Mesendoderm (in vitro differentiated cells): ENCODE data around the gene TUBD1.
"Not testable (repeated sequence)": the region's sequence is repeated elsewhere in the genome, so short reads cannot be mapped to it uniquely, and the experiment has no call there.

Experiments
- DNase-seq: peaks from one replicate; pipeline ENCODE4 v3.0.0; 2013
- H2AK5ac ChIP-seq: 2 replicates; pipeline ENCODE4 v1.6.1; 2013; ENCODE audit warnings: low read length, inconsistent platforms
- H2BK120ac ChIP-seq: 2 replicates; pipeline ENCODE4 v1.6.1; 2013; ENCODE audit warnings: low read depth, mild to moderate bottlenecking, low read length, moderate library complexity, mixed read lengths
- H2BK15ac ChIP-seq: replicated peaks from 2 replicates; pipeline ENCODE4 v1.6.1; 2013; ENCODE audit warnings: low read depth, mild to moderate bottlenecking, moderate library complexity
- H2BK5ac ChIP-seq: 2 replicates; pipeline ENCODE4 v1.6.1; 2013; ENCODE audit warnings: low read length, inconsistent platforms
- H3K18ac ChIP-seq: 2 replicates; pipeline ENCODE4 v1.6.1; 2013; ENCODE audit warnings: mild to moderate bottlenecking, low read length, mixed read lengths
- H3K23ac ChIP-seq: one replicate; pipeline ENCODE4 v1.6.1; 2013; ENCODE audit warnings: low read length
- H3K27ac ChIP-seq: 2 replicates; pipeline ENCODE4 v1.5.1; 2013; ENCODE audit warnings: low read depth, mild to moderate bottlenecking, inconsistent platforms, low read length, moderate library complexity
- H3K27me3 ChIP-seq: 2 replicates; pipeline ENCODE4 v1.6.1; 2013; ENCODE audit warnings: low read length, control low read depth, mild to moderate bottlenecking, inconsistent platforms; ENCODE audit not compliant: insufficient read depth, poor library complexity
- H3K36me3 ChIP-seq: 2 replicates; pipeline ENCODE4 v1.6.1; 2013; ENCODE audit warnings: low read length, inconsistent platforms; ENCODE audit not compliant: control insufficient read depth, insufficient read depth
- H3K4ac ChIP-seq: one replicate; pipeline ENCODE4 v1.6.1; 2013; ENCODE audit warnings: low read depth, mild to moderate bottlenecking, low read length, moderate library complexity
- H3K4me1 ChIP-seq: 2 replicates; pipeline ENCODE4 v1.6.1; 2013; ENCODE audit warnings: low read depth, low read length, inconsistent platforms; ENCODE audit not compliant: control insufficient read depth
- H3K4me2 ChIP-seq: 2 replicates; pipeline ENCODE4 v1.6.1; 2013; ENCODE audit warnings: low read length
- H3K4me3 ChIP-seq: 2 replicates; pipeline ENCODE4 v1.5.1; 2013; ENCODE audit warnings: mild to moderate bottlenecking, low read length
- H3K56ac ChIP-seq: one replicate; pipeline ENCODE4 v1.6.1; 2013; ENCODE audit warnings: low read length
- H3K79me1 ChIP-seq: 2 replicates; pipeline ENCODE4 v1.6.1; 2013; ENCODE audit warnings: low read length, inconsistent platforms
- H3K79me2 ChIP-seq: 2 replicates; pipeline ENCODE4 v1.6.1; 2013; ENCODE audit warnings: mild to moderate bottlenecking, low read length; ENCODE audit not compliant: control insufficient read depth, insufficient read depth
- H3K9ac ChIP-seq: 2 replicates; pipeline ENCODE4 v1.6.1; 2013; ENCODE audit warnings: low read length, inconsistent platforms
- H4K5ac ChIP-seq: one replicate; pipeline ENCODE4 v1.6.1; 2013; ENCODE audit warnings: low read length
- H4K8ac ChIP-seq: one replicate; pipeline ENCODE4 v1.6.1; 2013; ENCODE audit warnings: low read depth, mild to moderate bottlenecking, control low read depth, low read length, moderate library complexity
- WGBS: extraction: QIAGEN DNeasy Blood & Tissue Kit; methylation state at CpG from one replicate; pipeline ENCODE4 v1.1.7; 2013; ENCODE audit warnings: low lambda C conversion rate, missing lambda C conversion rate; ENCODE audit not compliant: insufficient coverage; ENCODE audit errors: extremely low coverage; 5-methylcytosine and 5-hydroxymethylcytosine counted together

TUBD1 gene

GRCh38 chr17:59832883-59833379, 59.8 kb downstream of the TUBD1 start:
- no peak overlapping the region for H3K56ac ChIP-seq
- H2BK5ac ChIP-seq: no peak overlapping the region
- no peak overlapping the region for H3K23ac ChIP-seq
- H4K8ac ChIP-seq: no peak overlapping the region
- H3K18ac ChIP-seq: no peak overlapping the region
- H2AK5ac ChIP-seq: no peak overlapping the region
- no peaks in the 10 kb centered on the region for H3K79me2 ChIP-seq
- H3K4me3 ChIP-seq: no peak overlapping the region
- no peaks in the 10 kb centered on the region for H3K79me1 ChIP-seq
- peaks cover 5% of the 10 kb centered on the region for H3K4me1 ChIP-seq
- whole genome bisulfite sequencing: no CpG with 5 or more reads among the region's 4 CpGs
- no peaks in the 10 kb centered on the region for H3K36me3 ChIP-seq
- H3K4me2 ChIP-seq: no peak overlapping the region
- no peak overlapping the region for H2BK120ac ChIP-seq
- no peak overlapping the region for H4K5ac ChIP-seq
- no peaks in the 10 kb centered on the region for H3K27me3 ChIP-seq
- no peak overlapping the region for H2BK15ac ChIP-seq
- DNase-seq: peak; percentile 87
- no peak overlapping the region for H3K4ac ChIP-seq
- H3K9ac ChIP-seq: no peak overlapping the region
- no peak overlapping the region for H3K27ac ChIP-seq

DNA sequence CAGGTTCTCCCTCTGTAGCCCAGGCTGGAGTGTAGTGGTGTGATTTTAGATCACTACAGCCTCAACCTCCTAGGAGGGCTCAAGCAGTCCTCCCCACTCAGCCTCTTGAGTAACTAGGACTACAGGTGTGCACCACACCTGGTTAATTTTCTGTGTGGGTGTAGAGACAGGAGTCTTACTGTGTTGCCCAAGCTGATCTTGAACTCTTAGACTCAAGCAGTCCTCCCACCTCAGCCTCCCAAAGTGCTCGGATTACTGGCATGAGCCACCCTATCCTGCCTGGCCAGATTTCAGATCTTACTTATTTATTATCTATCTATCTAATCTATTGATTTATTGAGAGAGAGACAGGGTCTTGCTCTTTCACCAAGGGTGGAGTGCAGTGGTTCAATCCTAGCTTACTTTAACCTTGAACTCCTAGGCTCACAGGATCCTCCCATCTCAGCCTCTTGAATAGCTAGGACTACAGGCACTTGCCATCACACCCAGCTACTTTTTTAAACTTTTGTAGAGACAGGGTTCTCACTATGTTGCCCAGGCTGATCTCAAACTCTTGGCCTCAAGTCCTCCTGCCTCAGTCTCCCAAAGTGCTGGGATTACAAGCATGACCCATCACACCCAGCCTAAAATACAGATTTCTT, 61.8 kb downstream of the TUBD1 start:
- Histone ChIP-seq H3K36me3 (no peaks in the 10 kb centered on the region), H3K4me1 (peaks cover 5% of the 10 kb centered on the region), H4K8ac (no peak overlapping the region), H3K23ac (no peak overlapping the region), H2BK120ac (no peak overlapping the region), H2AK5ac (no peak overlapping the region), H3K27me3 (no peaks in the 10 kb centered on the region), H3K18ac (peak overlapping the region; percentile 65), H3K79me2 (no peaks in the 10 kb centered on the region), H3K9ac (no peak overlapping the region), H3K4me2 (no peak overlapping the region), H2BK5ac (peak overlapping the region; percentile 27), H2BK15ac (no peak overlapping the region), H3K79me1 (no peaks in the 10 kb centered on the region), H3K4me3 (no peak overlapping the region), H4K5ac (no peak overlapping the region), H3K4ac (no peak overlapping the region), H3K27ac (peak overlapping the region; percentile 33), H3K56ac (no peak overlapping the region)
- DNase-seq: no peak
- WGBS: no CpG with 5 or more reads among the region's 1 CpG

DNA sequence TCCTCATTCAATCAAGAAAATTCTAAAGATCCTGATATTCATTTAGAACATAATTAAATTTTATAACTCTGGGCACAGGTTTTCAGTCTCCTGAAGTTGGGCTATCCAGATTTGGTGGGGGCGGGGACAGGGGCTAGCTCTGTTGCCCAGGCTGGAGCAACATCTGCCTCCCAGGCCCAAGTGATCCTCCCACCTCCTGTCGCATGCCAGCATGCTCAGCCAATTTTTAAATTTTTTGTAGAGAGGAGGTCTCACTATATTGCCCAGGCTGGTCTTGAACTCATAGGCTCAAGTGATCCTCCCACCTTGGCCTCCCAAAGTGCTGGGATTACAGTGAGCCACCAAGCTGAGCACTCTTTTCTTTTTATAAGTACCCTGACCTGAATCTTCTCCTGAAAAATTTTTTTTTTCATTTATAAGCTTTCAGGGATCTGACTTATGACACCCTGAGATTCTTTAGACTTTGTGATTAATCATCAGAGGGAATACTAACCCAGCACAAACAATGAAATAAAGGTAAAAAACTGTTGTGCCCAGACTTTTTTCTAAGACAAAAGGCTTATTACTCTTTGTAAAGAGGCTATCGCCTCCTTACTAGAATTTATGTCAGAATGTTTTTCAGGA, 62.6 kb downstream of the TUBD1 start:
- H3K18ac ChIP-seq: peak overlapping the region; percentile 76
- peak overlapping the region; percentile 73 for H2BK120ac ChIP-seq
- H3K36me3 ChIP-seq: no peaks in the 10 kb centered on the region
- peaks cover 5% of the 10 kb centered on the region for H3K4me1 ChIP-seq
- H3K56ac ChIP-seq: no peak overlapping the region
- no peak for DNase-seq
- H3K4me2 ChIP-seq: no peak overlapping the region
- WGBS: no CpG with 5 or more reads among the region's 3 CpGs
- H4K5ac ChIP-seq: no peak overlapping the region
- H4K8ac ChIP-seq: no peak overlapping the region
- no peaks in the 10 kb centered on the region for H3K27me3 ChIP-seq
- no peak overlapping the region for H3K23ac ChIP-seq
- no peaks in the 10 kb centered on the region for H3K79me2 ChIP-seq
- peak overlapping the region; percentile 85 for H2BK15ac ChIP-seq
- H3K79me1 ChIP-seq: no peaks in the 10 kb centered on the region
- H2BK5ac ChIP-seq: no peak overlapping the region
- H2AK5ac ChIP-seq: no peak overlapping the region
- H3K4me3 ChIP-seq: no peak overlapping the region
- H3K27ac ChIP-seq: peak overlapping the region; percentile 63
- H3K4ac ChIP-seq: peak overlapping the region; percentile 68
- no peak overlapping the region for H3K9ac ChIP-seq

DNA sequence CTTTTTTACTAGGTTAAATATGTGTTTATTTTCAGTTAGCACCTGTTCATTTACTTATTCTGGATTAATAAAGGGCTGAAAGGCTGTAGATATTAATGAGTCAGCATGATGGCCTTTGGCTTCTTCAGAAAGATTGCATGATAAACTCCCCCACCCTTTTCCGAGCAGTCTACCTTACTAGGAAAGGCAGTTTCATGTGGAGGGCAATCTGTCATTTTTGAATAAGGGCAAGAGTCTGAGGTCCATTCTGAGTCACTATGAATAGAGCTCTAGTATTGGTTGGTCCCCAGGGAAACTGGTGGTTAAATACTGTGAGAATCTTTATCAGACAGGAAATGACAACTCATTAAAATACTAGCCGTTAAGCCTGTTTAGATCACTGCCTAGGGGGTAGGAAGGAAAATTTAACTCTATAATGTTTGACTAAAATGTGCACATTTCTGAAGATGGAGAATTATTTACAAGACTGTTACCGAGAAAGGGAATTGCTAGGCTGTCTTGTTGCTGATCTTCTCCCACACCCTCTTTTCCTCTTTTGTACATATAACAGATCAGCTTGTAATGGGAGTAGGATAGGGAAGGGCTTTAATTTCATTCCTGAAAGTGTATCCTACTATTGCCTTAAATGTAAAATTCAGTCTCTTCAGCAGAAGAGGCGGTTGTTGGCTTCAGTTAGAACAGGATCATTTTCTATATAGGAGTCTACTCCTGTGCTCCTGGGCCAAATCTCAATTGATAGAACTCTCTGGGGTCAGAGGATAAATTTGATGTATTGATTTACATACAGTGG, 63.3 kb downstream of the TUBD1 start:
- DNase-seq: peak; percentile 86
- Histone ChIP-seq H3K36me3 (no peaks in the 10 kb centered on the region), H3K27ac (peak overlapping the region; percentile 63)

GRCh38 chr17:59828819-59829216, 63.9 kb downstream of the TUBD1 start:
- not testable (repeated sequence) for H2BK120ac ChIP-seq, H3K79me1 ChIP-seq, H3K23ac ChIP-seq, H3K4me3 ChIP-seq, H3K4me2 ChIP-seq, H3K9ac ChIP-seq, DNase-seq, H3K56ac ChIP-seq, H2BK5ac ChIP-seq, H4K5ac ChIP-seq, H3K4me1 ChIP-seq, H3K27me3 ChIP-seq, H3K79me2 ChIP-seq, H4K8ac ChIP-seq, H3K36me3 ChIP-seq, H2AK5ac ChIP-seq, H3K18ac ChIP-seq
- peak overlapping the region; percentile 24 for H3K4ac ChIP-seq
- peak overlapping the region; percentile 0 for H3K27ac ChIP-seq
- no CpG with 5 or more reads among the region's 7 CpGs for WGBS
- H2BK15ac ChIP-seq: peak overlapping the region; percentile 74

More for the DNA sequence above, 63.3 kb downstream of the TUBD1 start:
- no CpG with 5 or more reads among the region's 4 CpGs for WGBS
- Histone ChIP-seq H3K4me3 (no peak overlapping the region), H2BK15ac (peak overlapping the region; percentile 85), H4K8ac (no peak overlapping the region), H3K4me2 (no peak overlapping the region), H3K4me1 (peaks cover 5% of the 10 kb centered on the region), H3K79me2 (no peaks in the 10 kb centered on the region), H3K18ac (peak overlapping the region; percentile 76), H3K4ac (no peak overlapping the region), H3K79me1 (no peaks in the 10 kb centered on the region), H4K5ac (no peak overlapping the region), H2AK5ac (no peak overlapping the region), H3K56ac (peak overlapping the region; percentile 51), H3K9ac (no peak overlapping the region), H2BK120ac (no peak overlapping the region), H3K27me3 (no peaks in the 10 kb centered on the region), H3K23ac (no peak overlapping the region), H2BK5ac (peak overlapping the region; percentile 40)
